ENCODE measurements around the gene SCRN1. TPM values are rescaled to one million over a fixed set of nuclear protein-coding genes. Genes with fewer than 3 reads are reported as not detected.

Gene SCRN1
- total RNA-seq, 1 experiment from 2014 or later: 96.2 TPM

DNA sequence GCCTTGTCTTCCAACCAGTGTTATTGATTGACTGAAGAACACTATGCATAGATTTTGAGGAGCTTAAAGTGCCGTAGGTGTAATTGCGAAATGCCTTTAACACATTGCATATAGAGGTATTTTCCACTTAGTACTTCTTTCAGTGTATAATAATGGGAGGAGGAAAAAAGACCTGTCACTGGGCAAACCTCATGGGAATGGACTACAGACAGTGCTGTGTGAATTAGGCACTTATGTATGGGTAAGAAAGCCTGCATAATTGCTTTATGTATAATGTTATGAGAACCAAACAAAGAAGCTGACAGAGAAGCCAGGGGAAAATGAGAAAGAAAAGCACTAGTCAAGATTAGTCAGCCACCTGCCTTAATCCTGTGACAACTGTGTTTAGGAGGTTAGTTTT, 12.4 kb upstream of the SCRN1 start:
- CTCF ChIA-PET: interaction anchor here (1.0 kb wide), 1 partner anchor 80 kb away, joined by 3 read pairs; no protein-coding TSS in a partner anchor
- POLR2A ChIA-PET: no interaction called here
- ATAC-seq (no peak), DNase-seq (ENCODE audit: low spot score) (no peak)
- Mint-ChIP-seq H3K36me3 (peaks cover 8% of the 10 kb centered on the region), H3K27ac (no peak overlapping the region), H3K4me3 (no peak overlapping the region), H3K4me1 (peaks cover 27% of the 10 kb centered on the region), H3K9me3 (peaks cover 18% of the 10 kb centered on the region), H3K27me3 (ENCODE audit: low read depth) (0 out of 2 replicates have a peak, but pooled peaks cover 2% of the 10 kb centered on the region)
- peak; percentile 36; the same call in 1 of the 2 replicates for TF ChIP-seq GABPB1 (CRISPR knock-in tag; IDR thresholded peaks at IDR 0.05)
- TF ChIP-seq CREB1 (CRISPR knock-in tag; IDR thresholded peaks at IDR 0.05): no peak

DNA sequence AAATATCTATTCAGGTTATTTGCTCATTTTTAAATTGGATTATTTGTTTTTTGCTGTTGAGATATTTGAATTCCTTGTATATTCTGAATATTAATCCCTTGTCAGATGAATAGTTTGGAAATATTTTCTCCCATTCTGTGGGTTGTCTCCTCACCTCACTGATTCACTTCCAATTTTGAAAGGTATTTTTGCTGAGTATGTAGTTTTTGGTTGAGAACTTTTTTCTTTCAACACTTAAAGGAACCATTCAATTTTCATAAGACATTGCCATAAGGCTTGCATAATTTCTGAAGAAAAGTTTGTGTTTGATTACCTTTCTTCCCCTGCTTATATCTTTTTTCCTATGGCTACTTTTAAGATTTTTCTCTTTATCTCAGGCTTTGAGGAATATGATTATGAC, 8.9 kb upstream of the SCRN1 start:
- Mint-ChIP-seq H3K27ac (no peak overlapping the region), H3K4me3 (no peak overlapping the region), H3K27me3 (ENCODE audit: low read depth) (0 out of 2 replicates have a peak, but pooled peaks cover 2% of the 10 kb centered on the region), H3K9me3 (peaks cover 44% of the 10 kb centered on the region), H3K36me3 (peaks cover 20% of the 10 kb centered on the region), H3K4me1 (peaks cover 18% of the 10 kb centered on the region)
- no peak for TF ChIP-seq ZBTB21 (CRISPR knock-in tag; IDR thresholded peaks at IDR 0.05; ENCODE audit: borderline replicate concordance)
- TF ChIP-seq, protein P1, sequence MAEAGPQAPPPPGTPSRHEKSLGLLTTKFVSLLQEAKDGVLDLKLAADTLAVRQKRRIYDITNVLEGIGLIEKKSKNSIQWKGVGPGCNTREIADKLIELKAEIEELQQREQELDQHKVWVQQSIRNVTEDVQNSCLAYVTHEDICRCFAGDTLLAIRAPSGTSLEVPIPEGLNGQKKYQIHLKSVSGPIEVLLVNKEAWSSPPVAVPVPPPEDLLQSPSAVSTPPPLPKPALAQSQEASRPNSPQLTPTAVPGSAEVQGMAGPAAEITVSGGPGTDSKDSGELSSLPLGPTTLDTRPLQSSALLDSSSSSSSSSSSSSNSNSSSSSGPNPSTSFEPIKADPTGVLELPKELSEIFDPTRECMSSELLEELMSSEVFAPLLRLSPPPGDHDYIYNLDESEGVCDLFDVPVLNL (CRISPR knock-in tag; IDR thresholded peaks at IDR 0.05; ENCODE audit: borderline replicate concordance, low read depth): no peak
- TF ChIP-seq SMAD4 (CRISPR knock-in tag; IDR thresholded peaks at IDR 0.05): no peak
- TF ChIP-seq TEAD1 (CRISPR knock-in tag; IDR thresholded peaks at IDR 0.05): no peak
- TF ChIP-seq HMGA2 (CRISPR knock-in tag; IDR thresholded peaks at IDR 0.05): no peak
- TF ChIP-seq ELF4 (CRISPR knock-in tag; IDR thresholded peaks at IDR 0.05; ENCODE audit: low read depth): no peak
- TF ChIP-seq, protein P2, sequence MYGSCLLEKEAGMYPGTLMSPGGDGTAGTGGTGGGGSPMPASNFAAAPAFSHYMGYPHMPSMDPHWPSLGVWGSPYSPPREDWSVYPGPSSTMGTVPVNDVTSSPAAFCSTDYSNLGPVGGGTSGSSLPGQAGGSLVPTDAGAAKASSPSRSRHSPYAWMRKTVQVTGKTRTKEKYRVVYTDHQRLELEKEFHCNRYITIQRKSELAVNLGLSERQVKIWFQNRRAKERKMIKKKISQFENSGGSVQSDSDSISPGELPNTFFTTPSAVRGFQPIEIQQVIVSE (CRISPR knock-in tag; IDR thresholded peaks at IDR 0.05; ENCODE audit: borderline replicate concordance): no peak
- no peak for TF ChIP-seq USF1 (CRISPR knock-in tag; IDR thresholded peaks at IDR 0.05)
- TF ChIP-seq ZNF263 (CRISPR knock-in tag; IDR thresholded peaks at IDR 0.05; ENCODE audit: low read depth): no peak
- TF ChIP-seq, protein P3, sequence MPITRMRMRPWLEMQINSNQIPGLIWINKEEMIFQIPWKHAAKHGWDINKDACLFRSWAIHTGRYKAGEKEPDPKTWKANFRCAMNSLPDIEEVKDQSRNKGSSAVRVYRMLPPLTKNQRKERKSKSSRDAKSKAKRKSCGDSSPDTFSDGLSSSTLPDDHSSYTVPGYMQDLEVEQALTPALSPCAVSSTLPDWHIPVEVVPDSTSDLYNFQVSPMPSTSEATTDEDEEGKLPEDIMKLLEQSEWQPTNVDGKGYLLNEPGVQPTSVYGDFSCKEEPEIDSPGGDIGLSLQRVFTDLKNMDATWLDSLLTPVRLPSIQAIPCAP (CRISPR knock-in tag; IDR thresholded peaks at IDR 0.05): no peak
- no peak for TF ChIP-seq SOX15 (CRISPR knock-in tag; IDR thresholded peaks at IDR 0.05)
- TF ChIP-seq, protein P4, sequence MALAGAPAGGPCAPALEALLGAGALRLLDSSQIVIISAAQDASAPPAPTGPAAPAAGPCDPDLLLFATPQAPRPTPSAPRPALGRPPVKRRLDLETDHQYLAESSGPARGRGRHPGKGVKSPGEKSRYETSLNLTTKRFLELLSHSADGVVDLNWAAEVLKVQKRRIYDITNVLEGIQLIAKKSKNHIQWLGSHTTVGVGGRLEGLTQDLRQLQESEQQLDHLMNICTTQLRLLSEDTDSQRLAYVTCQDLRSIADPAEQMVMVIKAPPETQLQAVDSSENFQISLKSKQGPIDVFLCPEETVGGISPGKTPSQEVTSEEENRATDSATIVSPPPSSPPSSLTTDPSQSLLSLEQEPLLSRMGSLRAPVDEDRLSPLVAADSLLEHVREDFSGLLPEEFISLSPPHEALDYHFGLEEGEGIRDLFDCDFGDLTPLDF (CRISPR knock-in tag; IDR thresholded peaks at IDR 0.05): no peak
- no peak for TF ChIP-seq CBFB (CRISPR knock-in tag; IDR thresholded peaks at IDR 0.05; ENCODE audit: low read depth)
- TF ChIP-seq GTF2I (CRISPR knock-in tag; conservative IDR thresholded peaks at IDR 0.05): no peak
- TF ChIP-seq, protein P5, sequence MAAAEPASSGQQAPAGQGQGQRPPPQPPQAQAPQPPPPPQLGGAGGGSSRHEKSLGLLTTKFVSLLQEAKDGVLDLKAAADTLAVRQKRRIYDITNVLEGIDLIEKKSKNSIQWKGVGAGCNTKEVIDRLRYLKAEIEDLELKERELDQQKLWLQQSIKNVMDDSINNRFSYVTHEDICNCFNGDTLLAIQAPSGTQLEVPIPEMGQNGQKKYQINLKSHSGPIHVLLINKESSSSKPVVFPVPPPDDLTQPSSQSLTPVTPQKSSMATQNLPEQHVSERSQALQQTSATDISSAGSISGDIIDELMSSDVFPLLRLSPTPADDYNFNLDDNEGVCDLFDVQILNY (CRISPR knock-in tag; IDR thresholded peaks at IDR 0.05): no peak
- no peak for TF ChIP-seq ZNF121 (CRISPR knock-in tag; IDR thresholded peaks at IDR 0.05)
- TF ChIP-seq GABPB1 (CRISPR knock-in tag; IDR thresholded peaks at IDR 0.05): no peak
- no peak for TF ChIP-seq NFATC4 (CRISPR knock-in tag; IDR thresholded peaks at IDR 0.05)
- TF ChIP-seq ZNF232 (CRISPR knock-in tag; IDR thresholded peaks at IDR 0.05): no peak
- ChIA-PET CTCF (no interaction called here), POLR2A (no interaction called here)
- DNase-seq (ENCODE audit: low spot score): no peak
- no peak for ATAC-seq
